Measurements from ENCODE around the gene TM4SF18.

Gene TM4SF18

GRCh38 chr3:149280671-149281349 is 52.6 kb downstream of the TM4SF18 start:
- no peak for DNase-seq

DNA sequence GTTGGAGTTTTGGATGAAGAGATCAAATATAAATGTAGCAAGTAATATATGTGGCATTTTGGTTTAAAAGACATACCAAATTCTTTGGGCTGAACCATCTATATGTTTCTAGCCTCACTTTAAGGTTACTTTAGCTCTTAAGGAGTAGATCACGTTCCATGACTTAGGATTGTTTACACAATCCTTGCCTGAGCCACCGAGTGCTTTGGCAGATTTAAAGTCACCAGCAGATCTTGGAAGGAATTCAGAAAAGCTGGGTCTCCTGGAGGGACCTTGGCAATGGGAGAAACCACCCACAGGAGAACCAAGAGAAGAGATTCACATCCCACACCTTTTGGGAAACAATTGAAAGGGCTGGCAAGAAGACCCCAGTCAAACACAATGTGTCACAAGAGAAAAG is 54.5 kb downstream of the TM4SF18 start:
- DNase-seq, result no peak

GRCh38 chr3:149277331-149277813 is 56.1 kb downstream of the TM4SF18 start:
- no peak for DNase-seq

GRCh38 chr3:149276619-149277018 is 56.8 kb downstream of the TM4SF18 start:
- DNase-seq, result no peak

- DNase-seq, result no peak
Observed at GRCh38 chr3:149274220-149274619, 59.2 kb downstream of the TM4SF18 start.

DNA sequence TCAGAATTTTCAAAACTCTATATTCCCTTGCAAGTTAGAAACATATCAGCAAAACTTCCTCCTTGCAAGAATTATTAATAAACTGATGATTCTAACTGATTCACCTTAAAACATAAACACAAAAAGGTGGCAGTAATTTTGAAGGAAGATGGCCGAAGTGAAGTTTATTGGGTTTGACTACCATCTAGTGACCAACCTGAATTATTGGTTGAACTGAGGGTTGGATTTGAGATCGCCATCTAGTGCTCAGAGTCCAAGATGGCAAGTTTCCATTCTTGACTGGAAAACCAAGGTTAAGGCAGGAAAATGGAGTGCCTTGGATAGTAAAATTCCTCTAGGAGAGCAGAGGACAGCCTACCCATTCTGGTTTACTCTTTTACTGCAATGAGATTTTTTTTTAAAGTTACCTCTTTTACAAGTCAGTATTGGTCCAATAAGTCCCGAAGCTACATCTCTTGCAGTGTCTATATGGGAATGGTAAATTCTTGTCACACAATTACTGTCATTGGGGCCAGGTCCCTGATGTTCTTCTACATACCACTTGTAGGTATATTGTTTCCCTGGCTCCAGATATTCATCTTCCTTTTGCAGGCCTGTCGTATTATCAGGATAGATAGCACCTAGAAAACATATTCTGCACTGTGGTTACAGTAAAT is 60.2 kb downstream of the TM4SF18 start:
- DNase-seq, result peak; percentile 65

DNA sequence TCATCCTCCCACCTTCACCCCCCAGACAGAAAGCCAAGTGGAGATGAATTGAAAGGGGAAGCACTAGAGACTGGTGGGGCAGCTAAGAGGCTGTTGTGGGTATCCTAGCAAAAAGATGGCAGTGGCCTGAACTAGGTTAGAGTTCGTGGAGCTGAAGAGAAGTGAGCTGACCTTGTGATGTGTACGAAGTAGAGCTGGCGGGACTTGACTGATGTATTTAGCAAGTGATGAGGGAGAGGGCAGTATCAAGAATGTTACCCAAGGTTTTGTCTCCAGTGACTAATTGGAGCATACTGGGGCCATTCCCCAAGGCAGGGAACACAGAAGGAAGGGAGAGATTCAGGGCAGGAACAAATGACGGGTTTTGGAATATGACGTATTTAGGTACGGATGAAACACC is 61.8 kb downstream of the TM4SF18 start:
- DNase-seq, result no peak

DNA sequence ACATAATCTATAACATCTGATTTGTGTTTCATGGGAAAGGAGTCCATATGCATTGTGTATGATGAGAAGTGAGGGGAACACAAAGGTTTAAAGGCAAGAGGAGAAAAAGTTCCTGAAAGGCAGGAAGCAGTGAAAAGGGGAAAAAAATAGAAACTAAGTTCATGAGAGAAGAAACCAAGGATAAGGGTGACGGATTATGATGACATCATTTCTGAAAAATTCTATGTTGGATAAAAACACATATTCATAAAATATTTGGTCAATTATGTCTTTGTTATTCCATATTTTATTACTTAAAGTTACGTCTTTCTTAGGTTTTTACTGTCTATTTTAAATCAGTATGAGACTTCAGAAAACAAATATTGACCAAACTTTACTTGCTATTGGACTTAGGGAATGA is 63.3 kb downstream of the TM4SF18 start:
- no peak for DNase-seq

DNA sequence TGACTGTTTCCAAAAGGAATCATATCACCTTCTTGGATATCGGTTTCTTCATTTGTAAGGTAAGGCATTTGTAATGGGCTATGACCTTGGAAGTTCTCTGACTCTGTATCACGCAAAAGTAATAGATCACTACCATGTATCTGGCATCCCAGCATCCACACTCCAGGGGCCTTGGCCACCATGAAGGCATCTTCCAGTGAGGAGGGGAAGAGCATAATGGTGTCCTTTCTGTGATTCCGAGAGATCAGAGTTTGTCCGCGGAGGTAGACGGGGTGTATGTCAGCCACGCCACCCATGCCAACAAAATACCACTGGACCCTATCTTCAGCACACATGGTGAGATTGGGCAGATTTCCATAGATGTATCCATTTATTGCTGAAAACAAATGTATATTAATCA is 63.7 kb downstream of the TM4SF18 start:
- DNase-seq, result no peak

Measured in NCI-H1694 treated with DMSO at 0.1 percent for 48 hours (cell line).